NCI-H1417 treated with DMSO at 0.1 percent for 48 hours (cell line): ENCODE measurements around the gene DOCK3.
"Not testable (repeated sequence)": the region's sequence is repeated elsewhere in the genome, so short reads cannot be mapped to it uniquely, and the experiment has no call there.

Source experiments
- DNase-seq: peaks from one replicate; lab custom pipeline; 2025; lab: John Stamatoyannopoulos, UW

DOCK3 gene

GRCh38 chr3:50883755-50884154 is 209.0 kb downstream of the DOCK3 start:
- no peak for DNase-seq

DNA sequence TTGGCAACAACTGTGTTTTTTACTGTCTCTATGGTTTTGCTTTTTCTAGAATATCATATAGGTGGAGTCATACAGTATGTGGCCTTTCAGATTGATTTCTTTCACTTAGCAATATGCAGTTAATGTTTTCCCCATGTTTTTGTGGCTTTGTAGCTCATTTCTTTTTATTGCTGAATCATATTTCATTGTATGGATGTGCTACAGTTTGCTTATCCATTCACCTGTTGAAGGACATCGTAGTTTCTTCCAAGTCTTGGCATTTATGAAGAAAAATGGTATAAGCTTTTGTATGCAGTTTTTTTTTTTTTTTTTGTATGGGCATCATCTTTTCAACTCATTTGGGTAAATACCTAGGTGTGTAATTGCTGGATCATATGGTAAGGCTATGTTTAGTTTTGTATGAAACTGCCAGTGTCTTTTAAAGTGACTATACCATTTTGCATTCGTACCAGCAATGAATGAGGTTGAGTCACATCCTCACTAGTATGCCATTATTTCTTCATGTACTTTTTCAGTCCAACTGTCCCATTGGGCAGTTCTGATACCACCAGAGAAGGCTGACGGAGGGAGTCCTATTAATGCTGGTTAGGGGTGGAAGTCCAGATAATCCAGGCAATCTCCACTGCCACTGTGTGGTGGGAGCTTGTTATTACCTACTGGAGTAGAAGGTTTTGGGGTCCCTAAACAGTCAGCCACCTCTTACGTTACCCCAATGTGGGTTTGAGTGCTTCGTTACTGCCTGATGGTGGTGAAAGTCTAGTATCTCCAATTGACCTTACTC is 210.5 kb downstream of the DOCK3 start:
- no peak for DNase-seq

- no peak for DNase-seq
Observed at GRCh38 chr3:50890688-50891344, 216.1 kb downstream of the DOCK3 start.

GRCh38 chr3:50901097-50901496 is 226.4 kb downstream of the DOCK3 start:
- DNase-seq, result not testable (repeated sequence)

DNA sequence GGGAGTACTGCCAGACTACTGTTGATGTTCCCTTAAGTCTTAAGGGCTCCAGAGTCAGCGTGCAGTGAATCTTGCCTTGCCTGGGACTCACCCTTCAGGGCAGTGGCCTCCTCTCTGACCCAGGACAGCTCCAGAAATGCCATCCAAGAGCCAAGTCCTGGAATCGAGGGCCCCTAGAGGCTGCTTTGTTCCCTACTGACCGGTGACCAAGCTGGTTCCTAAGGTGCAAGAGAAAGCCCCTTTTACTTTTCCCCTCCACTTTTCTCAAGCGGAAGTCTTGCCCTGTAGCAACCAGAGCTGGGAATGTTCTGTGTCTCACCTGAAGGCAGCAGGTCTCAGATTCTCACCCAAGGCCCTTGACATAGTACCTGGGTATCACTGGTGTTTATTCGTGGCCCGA is 238.0 kb downstream of the DOCK3 start:
- no peak for DNase-seq

DNA sequence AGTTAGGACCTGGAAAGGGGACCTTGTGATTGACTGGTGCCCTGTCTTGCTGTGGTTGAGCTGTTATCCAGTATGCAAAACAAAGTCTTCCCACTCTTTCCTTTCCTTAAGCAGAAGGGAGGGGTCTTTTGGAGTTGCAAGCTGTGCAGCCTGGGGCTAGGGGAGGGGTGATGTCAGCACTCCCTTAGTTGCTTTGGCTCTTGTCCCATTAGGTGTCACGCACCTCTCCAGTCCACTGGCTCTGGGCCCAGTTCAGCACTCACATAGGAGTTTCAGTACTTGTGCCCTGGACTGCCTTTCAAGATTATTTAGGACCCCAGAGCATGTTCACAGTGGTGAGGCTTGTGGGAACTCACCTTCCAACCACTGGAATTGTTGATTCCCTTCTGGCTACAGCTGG is 238.5 kb downstream of the DOCK3 start:
- DNase-seq, result no peak

DNA sequence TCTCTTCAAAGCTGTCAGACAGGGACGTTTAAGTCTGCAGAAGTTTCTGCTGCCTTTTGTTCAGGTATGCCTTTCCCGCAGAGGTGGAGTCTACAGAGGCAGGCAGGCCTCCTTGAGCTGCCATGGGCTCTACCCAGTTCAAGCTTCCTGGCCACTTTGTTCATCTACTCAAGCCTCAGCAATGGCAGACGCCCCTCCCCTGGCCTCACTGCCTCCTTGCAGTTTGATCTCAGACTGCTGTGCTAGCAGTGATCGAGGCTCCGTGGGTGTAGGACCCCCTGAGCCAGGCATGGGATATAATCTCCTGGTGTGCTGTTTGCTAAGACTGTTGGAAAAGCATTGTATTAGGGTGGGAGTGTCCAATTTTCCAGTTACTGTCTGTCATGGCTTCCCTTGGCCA is 247.3 kb downstream of the DOCK3 start:
- not testable (repeated sequence) for DNase-seq

GRCh38 chr3:50923955-50924354 is 249.2 kb downstream of the DOCK3 start:
- DNase-seq, result no peak

DNA sequence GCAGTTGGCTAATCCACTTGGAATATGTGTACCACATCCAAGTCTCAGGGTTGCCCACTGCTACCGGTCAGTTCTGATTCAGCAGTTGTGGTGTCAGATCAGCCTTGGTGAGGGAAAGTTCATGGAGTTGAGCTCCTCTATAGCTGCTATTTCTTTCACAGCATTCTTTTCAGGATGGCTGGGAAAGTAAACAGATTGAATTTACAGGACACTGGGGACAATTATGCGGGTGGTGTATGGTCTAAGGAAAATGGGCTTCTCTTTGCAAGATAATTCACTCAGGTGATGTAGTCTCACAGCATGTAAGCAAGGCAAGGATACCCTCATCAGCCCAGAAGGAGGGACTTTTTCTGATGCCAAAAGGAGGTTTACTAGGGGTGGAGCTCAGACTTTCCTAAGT is 249.9 kb downstream of the DOCK3 start:
- DNase-seq, result no peak

GRCh38 chr3:50926868-50927267 is 252.1 kb downstream of the DOCK3 start:
- DNase-seq, result no peak

GRCh38 chr3:50930371-50931208 is 255.9 kb downstream of the DOCK3 start:
- DNase-seq, result no peak

DNA sequence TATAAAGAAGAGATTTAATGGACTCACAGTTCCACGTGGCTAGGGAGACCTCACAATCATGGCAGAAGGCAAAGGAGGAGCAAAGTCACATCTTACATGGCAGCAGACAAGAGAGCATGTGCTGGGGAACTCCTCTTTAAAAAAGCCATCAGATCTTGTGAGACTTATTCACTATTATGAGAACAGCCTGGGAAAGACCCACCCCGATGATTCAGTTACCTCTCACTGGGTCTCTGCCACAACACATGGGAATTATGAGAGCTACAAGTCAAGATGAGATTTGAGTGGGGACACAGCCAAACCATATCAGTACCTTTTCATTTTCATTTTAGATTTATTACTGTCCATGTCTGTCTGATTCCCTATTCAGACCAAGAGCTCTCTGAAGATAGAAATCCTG is 258.2 kb downstream of the DOCK3 start:
- DNase-seq, result not testable (repeated sequence)

DNA sequence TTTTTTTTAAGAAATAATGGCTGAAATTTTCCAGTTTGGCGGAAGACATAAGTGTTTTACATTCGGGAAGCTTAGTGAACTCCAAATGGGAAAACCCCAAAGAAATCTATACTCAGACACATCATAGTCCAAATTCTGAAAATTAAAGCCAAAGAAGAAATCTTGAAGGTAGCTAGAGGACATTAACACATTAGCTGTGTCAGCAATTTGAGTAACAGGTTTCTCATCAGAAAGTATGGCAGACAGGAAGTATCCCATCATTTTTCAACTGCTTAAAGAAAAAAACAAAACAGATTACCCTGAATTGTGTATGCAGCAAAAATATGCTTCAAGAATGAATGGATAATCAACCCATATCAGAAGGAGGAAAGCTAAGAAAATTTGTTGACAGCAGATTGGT is 261.7 kb downstream of the DOCK3 start:
- DNase-seq, result no peak

- no peak for DNase-seq
Observed at GRCh38 chr3:50947419-50947818, 272.7 kb downstream of the DOCK3 start.

GRCh38 chr3:50950591-50950990 is 275.9 kb downstream of the DOCK3 start:
- DNase-seq, result no peak

GRCh38 chr3:50953825-50954414 is 279.2 kb downstream of the DOCK3 start:
- no peak for DNase-seq

GRCh38 chr3:50961386-50961785 is 286.7 kb downstream of the DOCK3 start:
- DNase-seq, result no peak

DNA sequence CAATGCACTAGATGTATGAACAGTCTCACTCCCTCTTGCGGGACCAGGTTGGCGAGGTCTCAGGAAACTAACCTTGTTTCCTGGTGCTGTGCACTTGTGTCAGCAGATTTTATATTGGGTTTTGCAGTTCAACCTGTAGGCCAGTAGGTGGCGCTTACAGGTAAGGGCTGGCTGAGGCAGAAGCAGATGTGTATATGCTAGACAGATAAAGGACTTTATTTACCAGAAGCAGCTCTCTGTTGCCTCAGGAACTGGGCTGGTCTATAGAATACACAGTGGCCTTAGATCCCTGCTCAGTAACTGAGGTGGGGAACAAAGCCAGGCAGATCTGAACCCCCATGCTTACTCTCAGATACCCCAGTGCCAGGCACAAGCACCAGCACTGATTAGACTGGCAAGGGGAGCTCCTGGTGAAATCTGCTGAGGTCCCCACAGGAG is 296.8 kb downstream of the DOCK3 start:
- peak; percentile 21 for DNase-seq

GRCh38 chr3:50972029-50972428 is 297.3 kb downstream of the DOCK3 start:
- DNase-seq, result no peak

GRCh38 chr3:50978586-50978985 is 303.9 kb downstream of the DOCK3 start:
- DNase-seq, result not testable (repeated sequence)

DNA sequence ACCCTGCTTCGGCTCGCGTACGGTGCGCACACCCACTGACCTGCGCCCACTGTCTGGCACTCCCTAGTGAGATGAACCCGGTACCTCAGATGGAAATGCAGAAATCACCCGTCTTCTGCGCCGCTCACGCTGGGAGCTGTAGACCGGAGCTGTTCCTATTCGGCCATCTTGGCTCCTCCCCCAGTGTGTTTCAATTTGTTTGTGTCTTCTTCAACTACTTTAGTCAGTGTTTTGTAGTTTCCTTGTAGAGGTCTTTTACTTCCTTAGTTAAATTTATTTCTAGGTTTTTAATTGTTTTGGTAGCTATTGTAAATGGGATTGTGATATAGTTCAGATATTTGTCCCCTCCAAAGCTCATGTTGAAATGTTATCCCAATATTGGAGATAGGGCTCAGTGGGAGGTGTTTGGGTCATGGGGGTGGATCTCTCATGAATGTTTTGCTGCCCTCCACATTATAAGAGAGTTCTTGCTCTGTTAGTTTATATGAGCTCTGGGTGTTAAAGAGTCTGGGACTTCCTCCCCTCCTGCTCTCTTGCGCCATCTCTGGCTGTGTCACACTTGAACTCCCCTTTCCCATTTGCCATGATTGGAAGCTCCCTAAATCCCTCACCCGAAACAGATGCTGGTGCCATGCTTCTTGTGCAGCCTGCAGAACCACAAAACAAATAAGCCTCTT is 304.4 kb downstream of the DOCK3 start:
- DNase-seq, result peak; percentile 0
